ENCODE data around the gene VEGFB. TPM values are rescaled to one million over a fixed set of nuclear protein-coding genes. Genes with fewer than 3 reads are reported as not detected.

The VEGFB gene
- polyA plus RNA-seq, 2 of the 4 experiments (the other 2 are of a cell fraction), result 6.8 to 26.5 TPM

- TF ChIP-seq EHF (CRISPR knock-in tag; IDR thresholded peaks at IDR 0.05), result no peak
- no peak for TF ChIP-seq CBX2 (IDR thresholded peaks at IDR 0.05; ENCODE audit: borderline replicate concordance, low read depth)
- Histone ChIP-seq H3K4me2 (no peak overlapping the region), H3K4me1 (peaks cover 9% of the 10 kb centered on the region; the same call in 1 of the 3 replicates), H3K27ac (no peak overlapping the region), H3K4me3 (no peak overlapping the region), H3K9me3 (no peaks in the 10 kb centered on the region)
- DNase-seq (ENCODE audit: low read depth in 1 of 2, low spot score in 1 of 2) (no peak), FAIRE-seq (no peak), ATAC-seq (no peak; a peak in 2 of 6 replicates)
- POLR2A ChIA-PET, result interaction anchor here (0.8 kb wide), 1 partner anchor 23 kb away, joined by 3 read pairs; the partner anchor contains the start of gene STIP1
- WGBS (ENCODE audit: missing lambda C conversion rate), result 94% methylated on average over 17 of the region's 18 CpGs
- CTCF ChIA-PET, result interaction anchor here (0.9 to 20.3 kb wide), 6 partner anchors 11 to 94 kb away, joined by 3 to 254 read pairs (median 20); partner anchors contain the start of genes CATSPERZ, DNAJC4, NUDT22 and PLCB3
Observed at GRCh38 chr11:64208796-64209562, 25.4 kb upstream of the VEGFB start.

- Histone ChIP-seq H3K9me3 (no peaks in the 10 kb centered on the region), H3K4me3 (no peak overlapping the region), H3K27ac (no peak overlapping the region), H3K4me1 (peaks cover 4% of the 10 kb centered on the region; the same call in 1 of the 3 replicates), H3K4me2 (no peak overlapping the region)
- ChIA-PET CTCF (interaction anchor here (0.9 to 20.3 kb wide), 7 partner anchors 11 to 93 kb away, joined by 3 to 254 read pairs (median 12); partner anchors contain the start of genes CATSPERZ, DNAJC4, NUDT22 and PLCB3), POLR2A (interaction anchor here (0.8 kb wide), 1 partner anchor 24 kb away, joined by 3 read pairs; the partner anchor contains the start of gene STIP1)
- FAIRE-seq, result no peak
- 87% methylated on average over 8 of the region's 8 CpGs for WGBS (ENCODE audit: missing lambda C conversion rate)
- no peak for ATAC-seq
- no peak for TF ChIP-seq ZC3H11A (IDR thresholded peaks at IDR 0.05)
- no peak for TF ChIP-seq PHF8 (IDR thresholded peaks at IDR 0.05; ENCODE audit: borderline replicate concordance, low read depth)
- TF ChIP-seq HEYL (CRISPR knock-in tag; IDR thresholded peaks at IDR 0.05), result no peak
- no peak for TF ChIP-seq POLR2AphosphoS2 (conservative IDR thresholded peaks at IDR 0.05; ENCODE audit: low read length)
- no peak for TF ChIP-seq HOXB5 (CRISPR knock-in tag; IDR thresholded peaks at IDR 0.05)
- no peak for TF ChIP-seq EP300 (IDR thresholded peaks at IDR 0.05)
- no peak for TF ChIP-seq HDAC2 (IDR thresholded peaks at IDR 0.05)
- TF ChIP-seq HES2 (IDR thresholded peaks at IDR 0.05), result no peak
- TF ChIP-seq NR3C1 (IDR thresholded peaks at IDR 0.05), result no peak
- TF ChIP-seq ATOH8 (CRISPR knock-in tag; IDR thresholded peaks at IDR 0.05; ENCODE audit: low read depth), result no peak
- TF ChIP-seq BHLHE40 (IDR thresholded peaks at IDR 0.05; ENCODE audit: low read depth, low read length), result no peak
- no peak for TF ChIP-seq EHF (CRISPR knock-in tag; IDR thresholded peaks at IDR 0.05)
- no peak for TF ChIP-seq HOXA7 (CRISPR knock-in tag; IDR thresholded peaks at IDR 0.05)
- no peak for TF ChIP-seq GATA3 (IDR thresholded peaks at IDR 0.05; ENCODE audit: borderline replicate concordance)
- TF ChIP-seq RNF2 (IDR thresholded peaks at IDR 0.05; ENCODE audit: borderline replicate concordance, low read depth), result no peak
- TF ChIP-seq E2F6 (IDR thresholded peaks at IDR 0.05; ENCODE audit: borderline replicate concordance, low read depth), result no peak
- no peak for TF ChIP-seq RARB (CRISPR knock-in tag; IDR thresholded peaks at IDR 0.05)
- no peak for TF ChIP-seq MAFK (IDR thresholded peaks at IDR 0.05; ENCODE audit: partially characterized antibody)
- no peak for TF ChIP-seq MYC (IDR thresholded peaks at IDR 0.05; ENCODE audit: borderline replicate concordance, low read length)
- no peak for TF ChIP-seq USF2 (IDR thresholded peaks at IDR 0.05)
- no peak for DNase-seq (ENCODE audit: low read depth in 1 of 2, low spot score in 1 of 2)
Observed at GRCh38 chr11:64209563-64209843, 24.9 kb upstream of the VEGFB start.

Measured in A549 (cell line).